Measurements from ENCODE around the gene AQP3. TPM values are rescaled to one million over a fixed set of nuclear protein-coding genes. Genes with fewer than 3 reads are reported as not detected.
"Not testable (repeated sequence)": the region's sequence is repeated elsewhere in the genome, so short reads cannot be mapped to it uniquely, and the experiment has no call there.

The AQP3 gene
- total RNA-seq, 2 experiments from 2014 or later, result 2.8 to 10.4 TPM

GRCh38 chr9:33393581-33393980 is 53.8 kb downstream of the AQP3 start:
- ATAC-seq (no peak), DNase-seq (no peak)
- Mint-ChIP-seq H3K27me3 (peaks cover 6% of the 10 kb centered on the region), H3K4me3 (no peak overlapping the region), H3K9me3 (ENCODE audit: low read depth) (no peaks in the 10 kb centered on the region), H3K36me3 (no peaks in the 10 kb centered on the region), H3K27ac (no peak overlapping the region), H3K4me1 (no peaks in the 10 kb centered on the region)
- CTCF ChIA-PET, result interaction anchor here (1.2 to 1.3 kb wide), 2 partner anchors 19 to 65 kb away, joined by 3 to 4 read pairs; no protein-coding TSS in a partner anchor

GRCh38 chr9:33392591-33393021 is 54.8 kb downstream of the AQP3 start:
- CTCF ChIA-PET, result interaction anchor here (1.2 to 1.3 kb wide), 2 partner anchors 18 to 64 kb away, joined by 3 to 4 read pairs; no protein-coding TSS in a partner anchor
- ATAC-seq, result not testable (repeated sequence)

More at GRCh38 chr9:33392591-33393021, 54.8 kb downstream of the AQP3 start:
- H3K9me3 Mint-ChIP-seq (ENCODE audit: low read depth); H3K36me3 Mint-ChIP-seq; H3K4me1 Mint-ChIP-seq; H3K27ac Mint-ChIP-seq; H3K27me3 Mint-ChIP-seq; H3K4me3 Mint-ChIP-seq; DNase-seq: not testable (repeated sequence)

Small RNA genes within 50 kb of the gene (microRNA-seq; reads per million reads assigned to microRNA genes)
- gene MIR6851, result 1.3 reads per million

Other genes with a start within 250 kb of the AQP3 start
- gene SPINK4, start 207.4 kb downstream of the AQP3 start, total RNA-seq, result not detected
- 10 to 100 TPM; 74.9 to 81.0 TPM for gene BAG1, start 182.9 kb downstream of the AQP3 start, total RNA-seq
- 100 to 1,000 TPM; 114 to 130 TPM for gene CHMP5, start 182.5 kb downstream of the AQP3 start, total RNA-seq
- 10 to 100 TPM; 46.3 to 48.1 TPM for gene NFX1, start 157.1 kb downstream of the AQP3 start, total RNA-seq
- not detected for gene AQP7, start 45.0 kb downstream of the AQP3 start, total RNA-seq
- gene NOL6, start 26.3 kb upstream of the AQP3 start, total RNA-seq, result 10 to 100 TPM; 34.3 to 43.1 TPM
- under 1 TPM; 0.33 to 0.79 TPM for gene ANKRD18B, start 76.7 kb upstream of the AQP3 start, total RNA-seq

Data from activated CD8-positive, alpha-beta memory T cell treated with anti-CD3 and anti-CD28 coated beads, Interleukin-2, amount 10 ng/mL, durations not matched to agents 7 days and 5 days (primary cell).